HG03460 (cell line): ENCODE results near the gene MTRF1.
"Not testable (repeated sequence)": the region's sequence is repeated elsewhere in the genome, so short reads cannot be mapped to it uniquely, and the experiment has no call there.

Experiments
- ATAC-seq: cut with Tn5 transposase; IDR thresholded peaks from one replicate; pipeline ENCODE4 v1.9.1; 2021; ENCODE audit not compliant: unreplicated experiment

MTRF1 gene

DNA sequence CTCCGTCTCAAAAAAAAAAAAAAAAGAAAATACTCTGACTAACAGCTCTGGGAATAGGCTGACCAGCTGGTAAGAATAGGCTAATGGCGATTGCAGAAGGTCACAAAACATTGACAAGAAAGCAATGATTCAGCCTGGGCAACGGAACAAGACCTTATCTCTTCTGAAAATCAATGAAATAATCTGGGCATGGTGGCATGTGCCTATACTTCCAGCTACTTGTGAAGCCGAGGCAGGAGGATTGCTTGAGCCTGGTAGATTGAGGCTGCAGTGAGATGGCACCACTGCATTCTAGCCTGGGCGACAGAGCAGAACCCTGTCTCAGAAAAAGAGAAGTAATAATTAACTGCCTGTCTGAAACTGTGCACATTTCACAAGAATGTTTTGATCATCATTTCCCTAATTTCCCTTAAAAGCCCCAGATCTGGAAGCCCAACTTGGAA is 18.8 kb upstream of the MTRF1 start:
- ATAC-seq, result no peak

- ATAC-seq, result not testable (repeated sequence)
These were observed 15.8 kb upstream of the MTRF1 start for GRCh38 chr13:41279156-41279555.

DNA sequence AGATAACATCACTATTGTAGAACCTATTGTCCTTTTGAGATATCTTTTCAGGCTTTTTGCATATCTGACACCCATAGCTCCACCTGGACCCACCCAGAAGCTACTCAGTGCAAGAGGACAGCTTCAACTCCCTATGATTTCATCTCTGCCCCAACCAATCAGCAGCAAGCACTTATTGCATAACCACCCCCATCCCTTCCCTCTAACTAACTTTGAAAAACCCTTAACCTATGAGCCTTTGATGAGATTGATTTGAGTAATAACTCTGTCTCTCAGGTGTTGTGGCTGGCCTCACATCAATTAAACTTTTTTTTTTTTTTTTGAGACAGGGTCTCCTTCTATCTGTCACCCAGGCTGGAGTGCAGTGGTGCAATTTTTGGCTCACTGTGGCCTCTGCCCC is 13.4 kb upstream of the MTRF1 start:
- no peak for ATAC-seq

DNA sequence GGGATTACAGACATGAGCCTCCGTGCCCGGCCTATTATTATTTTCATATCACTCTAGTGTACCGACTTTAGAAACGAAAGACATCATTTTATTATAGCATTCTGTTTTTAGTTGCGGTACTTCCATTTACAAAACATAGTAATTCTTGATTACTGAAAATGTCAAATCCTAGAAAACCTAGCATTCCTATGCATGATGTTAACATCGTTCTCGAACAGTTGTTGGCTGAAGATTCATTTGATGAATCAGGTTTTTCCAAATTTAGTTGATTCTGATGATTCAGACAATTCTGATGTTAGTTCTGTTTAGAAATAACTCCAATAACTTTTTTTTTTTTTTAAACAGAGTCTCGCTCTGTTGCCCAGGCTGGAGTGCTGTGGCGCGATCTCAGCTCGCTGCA is 11.5 kb upstream of the MTRF1 start:
- ATAC-seq, result no peak

DNA sequence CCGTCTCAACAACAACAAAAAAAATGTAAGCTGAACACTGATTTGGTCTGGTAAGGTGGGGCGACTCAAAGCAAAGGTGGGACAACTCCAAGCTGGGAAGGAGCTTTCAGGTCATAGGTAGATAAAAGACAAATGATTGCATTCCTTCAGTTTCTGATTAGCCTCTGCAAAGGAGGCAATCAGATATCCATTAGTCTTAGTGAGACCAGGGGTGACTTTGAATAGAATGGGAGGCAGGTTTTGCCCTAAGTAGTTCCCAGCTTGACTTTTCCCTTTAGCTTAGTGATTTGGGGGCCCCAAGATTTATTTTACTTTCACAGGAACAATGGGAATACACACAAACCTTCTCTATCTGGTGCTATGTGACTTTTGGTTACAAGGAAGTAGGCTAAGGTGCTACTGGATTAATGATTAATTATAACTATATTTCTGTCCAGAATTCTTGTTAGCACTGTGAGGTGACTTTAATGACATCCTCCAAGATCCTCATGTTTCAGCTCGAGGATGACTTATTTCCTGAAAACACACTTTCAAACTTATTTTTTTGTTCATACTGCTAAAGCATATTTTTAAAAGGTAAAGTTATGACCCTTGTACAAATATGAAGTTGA is 10.6 kb upstream of the MTRF1 start:
- no peak for ATAC-seq

- no peak for ATAC-seq
These were observed 8.3 kb upstream of the MTRF1 start for GRCh38 chr13:41271456-41272285.

DNA sequence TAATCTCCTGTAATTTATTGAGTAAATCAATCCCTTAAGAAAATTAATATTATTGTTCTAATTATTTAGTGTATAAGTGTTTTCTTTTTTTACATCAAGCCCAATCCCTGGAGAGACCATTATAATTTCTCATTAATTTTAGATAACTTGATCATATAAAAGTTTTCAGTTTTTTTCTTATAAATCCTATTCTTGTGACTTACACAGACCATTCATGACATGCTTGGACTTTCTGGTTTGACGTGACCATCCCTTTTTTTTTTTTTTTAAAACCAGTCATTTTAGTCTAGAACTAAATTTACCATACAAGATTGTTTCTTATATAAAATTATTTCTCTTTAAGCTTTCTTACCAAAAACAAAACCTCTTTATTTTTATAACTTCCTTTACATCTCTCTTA is 5.4 kb upstream of the MTRF1 start:
- ATAC-seq, result no peak

- no peak for ATAC-seq
These were observed 3.7 kb upstream of the MTRF1 start for GRCh38 chr13:41267106-41267505.

DNA sequence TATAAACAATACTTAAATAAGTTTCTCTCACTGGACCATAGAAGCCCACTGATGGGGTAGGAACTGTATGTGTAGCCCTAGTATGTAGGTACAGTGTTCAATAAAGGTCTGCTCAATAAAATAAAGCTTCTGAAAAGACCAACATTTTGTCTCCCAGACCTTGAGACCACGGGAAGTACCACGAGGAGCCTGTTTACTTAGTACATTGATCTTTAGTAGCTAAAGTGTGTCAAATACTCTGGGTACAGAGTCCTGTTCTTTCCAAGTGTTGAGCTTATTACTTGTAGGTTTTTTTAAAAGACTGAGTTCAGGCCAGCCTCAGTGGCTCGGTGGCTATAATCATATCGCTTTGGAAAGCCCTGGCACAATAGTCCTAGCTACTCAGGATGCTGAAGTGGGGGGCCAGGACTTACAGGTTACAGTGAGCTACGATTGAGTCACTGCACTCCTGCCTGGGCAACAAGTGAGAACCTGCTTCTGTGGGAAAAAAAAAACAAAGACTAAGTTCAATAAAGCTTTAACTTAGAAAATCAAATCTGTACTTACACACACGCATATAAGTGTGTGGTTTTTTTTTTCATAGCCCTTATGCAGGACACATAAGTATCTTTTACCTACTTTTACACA is 3.4 kb downstream of the MTRF1 start:
- ATAC-seq, result no peak

DNA sequence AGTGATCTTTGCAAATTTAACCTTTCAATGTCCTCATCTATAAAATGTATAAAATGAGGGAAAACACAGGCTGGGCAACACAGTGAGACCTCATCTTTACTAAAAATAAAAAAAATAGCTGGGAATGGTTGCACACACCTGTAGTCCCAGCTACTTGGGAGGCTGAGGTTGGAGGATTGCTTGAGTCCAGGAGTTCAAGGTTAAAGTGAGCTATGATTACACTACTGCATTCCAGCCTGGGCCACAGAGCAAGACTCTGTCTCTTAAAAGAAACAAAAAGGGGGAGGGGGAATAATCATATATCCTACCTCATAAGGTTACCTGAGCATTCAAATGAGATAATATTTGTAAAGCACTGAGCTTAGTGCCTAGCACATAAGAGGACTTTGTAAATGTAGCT is 5.8 kb downstream of the MTRF1 start:
- no peak for ATAC-seq

- ATAC-seq, result no peak
These were observed 8.5 kb downstream of the MTRF1 start for GRCh38 chr13:41254902-41255301.

GRCh38 chr13:41250993-41251392 is 12.4 kb downstream of the MTRF1 start:
- no peak for ATAC-seq

DNA sequence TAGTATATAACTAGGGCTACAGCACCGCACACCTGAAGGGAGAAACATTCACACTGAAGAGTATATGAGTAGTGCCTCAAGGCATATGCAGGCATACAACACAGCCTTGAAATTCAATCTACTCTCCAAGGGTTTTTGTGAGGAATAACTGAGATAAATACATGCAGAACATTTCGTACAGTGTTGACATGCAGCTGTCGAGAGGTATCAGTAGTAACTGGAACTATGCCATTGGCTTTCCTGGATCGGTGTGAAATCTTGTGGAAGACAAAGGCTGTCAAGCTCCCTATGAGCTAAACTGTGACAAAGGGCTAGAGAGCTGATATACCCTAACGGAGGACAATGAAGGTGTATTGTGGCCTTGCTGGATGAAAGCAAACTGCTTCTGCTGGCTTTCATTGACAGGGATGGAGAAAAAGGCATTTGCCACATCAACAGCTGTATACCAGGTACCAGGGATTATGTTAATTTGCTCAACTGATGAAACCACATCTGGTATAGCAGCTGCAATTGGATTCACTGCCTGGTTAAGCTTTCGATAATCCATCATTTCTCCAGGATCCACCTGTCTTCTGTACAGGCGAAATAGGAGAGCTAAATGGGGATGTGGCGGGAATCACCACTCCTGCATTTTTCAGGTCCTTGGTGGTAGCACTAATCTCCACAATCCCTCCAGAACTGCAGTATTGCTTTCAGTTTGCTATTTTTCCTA is 16.3 kb downstream of the MTRF1 start:
- ATAC-seq, result no peak

DNA sequence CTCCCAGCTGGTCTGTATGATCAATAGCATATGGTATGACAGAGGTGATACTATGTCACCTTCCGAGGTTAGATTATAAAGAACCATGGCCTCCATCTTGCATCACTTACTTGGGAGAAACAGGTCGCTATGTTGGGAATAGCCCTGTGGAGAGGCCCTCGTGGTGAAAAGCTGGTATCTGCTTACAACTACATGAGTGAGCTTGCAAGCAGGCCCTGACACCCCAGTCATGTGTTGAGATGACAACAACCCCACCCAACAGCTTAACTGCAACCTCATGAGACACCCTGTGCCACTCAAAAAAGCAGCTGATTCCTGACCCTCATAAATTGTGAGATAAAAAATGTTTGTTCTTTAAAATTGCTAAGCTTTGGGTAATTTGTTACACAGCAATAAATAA is 18.8 kb downstream of the MTRF1 start:
- no peak for ATAC-seq

DNA sequence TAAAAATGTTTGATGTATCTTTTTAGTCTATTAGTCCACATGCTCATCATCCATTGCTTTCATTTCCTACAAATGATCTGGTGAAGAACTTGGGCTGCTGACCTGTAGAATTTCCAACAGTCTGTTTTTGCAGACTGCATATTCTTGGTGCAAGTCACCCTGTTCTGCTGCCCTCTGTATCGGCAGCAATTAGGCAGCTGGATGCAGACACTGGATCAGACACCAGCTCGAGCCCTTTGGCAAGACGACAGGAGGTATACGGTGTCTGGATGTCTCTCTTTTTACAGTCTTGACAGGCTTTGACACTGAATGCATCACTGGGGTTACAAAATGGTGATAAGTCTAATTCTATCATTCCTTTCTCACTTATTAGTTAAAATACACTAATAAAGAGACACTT is 21.8 kb downstream of the MTRF1 start:
- ATAC-seq, result no peak

GRCh38 chr13:41236369-41236768 is 27.0 kb downstream of the MTRF1 start:
- ATAC-seq, result no peak

- no peak for ATAC-seq
These were observed 30.5 kb downstream of the MTRF1 start for GRCh38 chr13:41232578-41233480.

DNA sequence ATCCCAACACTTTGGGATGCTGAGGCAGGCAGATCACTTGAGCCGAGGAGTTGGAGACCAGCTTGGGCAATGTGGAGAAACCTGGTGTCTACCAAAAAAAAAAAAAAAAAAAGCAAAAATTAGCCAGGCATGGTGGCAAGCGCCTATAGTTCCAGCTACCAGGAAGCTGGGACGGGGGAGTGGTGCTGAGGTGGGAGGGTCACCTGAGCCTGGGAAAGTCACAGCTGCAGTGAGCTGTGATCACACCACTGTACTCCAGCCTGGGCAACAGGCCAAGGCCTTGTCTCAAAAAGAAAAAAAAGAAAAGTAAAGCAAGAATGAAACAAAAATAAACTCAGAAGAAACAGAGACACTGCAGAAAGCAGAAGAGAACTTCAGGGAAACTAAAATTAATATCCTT is 31.6 kb downstream of the MTRF1 start:
- ATAC-seq, result no peak

DNA sequence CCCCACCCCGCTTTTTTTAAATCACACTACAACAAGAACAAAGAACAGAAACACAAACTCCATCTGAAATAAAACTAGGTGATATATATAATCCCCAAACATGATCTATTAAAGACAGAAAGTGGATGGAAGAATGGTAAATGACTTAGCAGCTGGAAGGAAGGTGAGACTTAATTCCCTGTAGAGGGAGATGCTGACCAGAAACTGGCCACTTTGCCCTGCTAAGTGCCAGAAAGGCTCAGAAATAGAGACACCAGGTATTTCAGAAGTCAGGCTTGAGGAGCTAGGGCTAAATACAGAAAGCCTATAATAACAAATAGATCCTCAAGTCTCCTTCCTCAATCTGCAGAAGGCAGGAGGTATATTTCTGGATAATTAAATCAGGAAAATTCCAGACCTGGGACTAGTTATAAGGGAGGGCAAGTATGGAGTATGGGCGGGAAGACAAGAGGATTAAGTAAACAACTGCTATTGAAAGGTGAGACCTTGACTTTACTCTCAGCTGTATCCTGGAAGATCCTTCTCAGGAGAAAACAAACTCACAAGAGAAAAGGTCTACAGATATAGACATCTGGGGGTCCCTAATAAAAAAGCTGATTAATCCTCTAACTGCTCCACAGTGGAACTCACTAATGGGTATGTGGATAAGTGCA is 32.2 kb downstream of the MTRF1 start:
- no peak for ATAC-seq

DNA sequence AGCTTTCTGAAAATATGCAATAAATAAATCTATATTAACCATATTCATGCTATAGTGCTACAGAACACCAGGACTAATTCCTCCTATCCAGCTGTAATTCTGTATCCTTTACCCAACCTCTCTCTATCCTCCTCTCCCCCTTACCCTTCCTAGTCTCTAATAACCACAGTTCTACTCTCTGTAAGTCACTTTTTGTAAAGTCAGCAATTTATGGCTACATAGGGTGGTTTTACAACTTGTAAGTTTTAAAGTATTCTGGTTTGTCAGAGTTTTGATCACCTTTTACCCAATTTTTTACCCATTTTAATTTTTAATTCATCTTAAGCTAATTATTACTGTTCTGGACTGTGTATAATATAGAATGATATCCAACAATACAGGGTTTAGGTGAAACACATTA is 34.0 kb downstream of the MTRF1 start:
- no peak for ATAC-seq
